ENCODE results near the gene RCE1.

DNA sequence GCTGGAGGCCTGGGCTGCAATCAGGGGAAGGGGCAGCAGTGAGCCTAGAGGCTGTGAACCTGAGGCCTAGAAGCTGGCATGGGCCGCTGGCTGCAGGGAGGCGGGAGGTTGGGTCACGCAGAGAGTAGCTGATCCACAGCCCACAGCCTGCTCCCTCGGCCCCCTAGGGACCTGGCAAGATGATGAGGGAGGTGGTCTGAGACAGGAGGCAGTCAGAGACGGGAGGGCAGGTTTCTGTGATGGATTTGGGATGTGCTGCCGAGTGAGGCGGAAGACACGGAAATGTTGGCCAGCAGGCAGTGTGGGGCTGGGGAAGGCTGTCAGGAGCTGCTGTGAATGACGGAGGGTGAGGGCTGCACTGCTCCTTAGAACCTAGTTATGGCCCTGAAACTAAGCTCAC is 36.3 kb downstream of the RCE1 start:
- no peak for TF ChIP-seq POLR2A (IDR thresholded peaks at IDR 0.05)
- TF ChIP-seq CTCF (IDR thresholded peaks at IDR 0.05 in 4 of 5, conservative IDR thresholded peaks at IDR 0.05 in 1 of 5): no peak
